Stimulated activated CD8-positive, alpha-beta memory T cell treated with anti-CD3 and anti-CD28 coated beads, Interleukin-2, amount 100 ng/mL, for 1 hour (primary cell): Measurements from ENCODE around the gene CORO7.
"Not testable (repeated sequence)": the region's sequence is repeated elsewhere in the genome, so short reads cannot be mapped to it uniquely, and the experiment has no call there.

Experiments used
- DNase-seq, 2 donors: peaks; one replicate each; pipeline ENCODE4 v3.0.0-alpha.2; 2020; ENCODE audit warnings: low read depth in 2 of 2

The CORO7 gene

GRCh38 chr16:4338125-4338582 is 78.2 kb downstream of the CORO7 start:
- DNase-seq = no peak

GRCh38 chr16:4337540-4338088 is 78.8 kb downstream of the CORO7 start:
- no peak for DNase-seq

- no peak for DNase-seq
These were observed 79.5 kb downstream of the CORO7 start for GRCh38 chr16:4336701-4337539.

- no peak for DNase-seq
These were observed 81.5 kb downstream of the CORO7 start for GRCh38 chr16:4334724-4335495.

GRCh38 chr16:4333714-4334113 is 82.7 kb downstream of the CORO7 start:
- not testable (repeated sequence) for DNase-seq

GRCh38 chr16:4333308-4333638 is 83.1 kb downstream of the CORO7 start:
- no peak for DNase-seq

- DNase-seq = no peak
These were observed 83.6 kb downstream of the CORO7 start for GRCh38 chr16:4332623-4333307.

- DNase-seq = no peak
These were observed 84.3 kb downstream of the CORO7 start for GRCh38 chr16:4332083-4332482.

GRCh38 chr16:4330277-4330874 is 86.0 kb downstream of the CORO7 start:
- DNase-seq = peak; percentile 52 to 57

- DNase-seq = no peak
These were observed 87.3 kb downstream of the CORO7 start for GRCh38 chr16:4328782-4329775.

GRCh38 chr16:4328046-4328781 is 88.2 kb downstream of the CORO7 start:
- DNase-seq = peak in 1 of 2 donors; percentile 39

GRCh38 chr16:4327386-4328045 is 88.9 kb downstream of the CORO7 start:
- DNase-seq = no peak

GRCh38 chr16:4325253-4325758 is 91.1 kb downstream of the CORO7 start:
- no peak for DNase-seq

- no peak for DNase-seq
These were observed 91.7 kb downstream of the CORO7 start for GRCh38 chr16:4324492-4325252.

GRCh38 chr16:4323845-4324488 is 92.4 kb downstream of the CORO7 start:
- DNase-seq = no peak

GRCh38 chr16:4323071-4323844 is 93.1 kb downstream of the CORO7 start:
- no peak for DNase-seq
